Nucleus accumbens (tissue), 56 donors: Measurements from ENCODE around the gene CFAP68.
"Not testable (repeated sequence)": the region's sequence is repeated elsewhere in the genome, so short reads cannot be mapped to it uniquely, and the experiment has no call there.

Experiments
- DNase-seq, 56 donors: peaks; one replicate each; lab custom pipeline; 2025; lab: John Stamatoyannopoulos, UW

Gene CFAP68

DNA sequence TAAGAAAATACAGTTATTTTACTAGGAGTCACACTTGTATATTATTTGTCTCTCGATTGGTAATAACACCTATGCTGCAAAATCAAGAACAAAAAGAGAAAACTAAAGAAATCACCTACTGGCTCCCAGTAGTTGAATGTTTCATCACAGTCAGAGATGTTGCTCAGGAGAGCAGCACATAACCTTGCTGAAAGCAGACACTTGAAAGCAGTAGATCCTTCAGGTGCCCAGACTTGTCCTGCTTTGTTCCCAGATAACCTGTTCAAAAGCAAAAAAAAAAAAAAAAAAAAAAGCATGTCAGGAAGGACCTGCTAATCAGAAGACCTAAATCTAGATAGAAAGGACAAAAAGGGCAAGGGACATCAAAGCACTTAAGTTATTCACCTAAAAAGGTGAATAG lies 9.2 kb upstream of the CFAP68 start:
- no peak for DNase-seq

DNA sequence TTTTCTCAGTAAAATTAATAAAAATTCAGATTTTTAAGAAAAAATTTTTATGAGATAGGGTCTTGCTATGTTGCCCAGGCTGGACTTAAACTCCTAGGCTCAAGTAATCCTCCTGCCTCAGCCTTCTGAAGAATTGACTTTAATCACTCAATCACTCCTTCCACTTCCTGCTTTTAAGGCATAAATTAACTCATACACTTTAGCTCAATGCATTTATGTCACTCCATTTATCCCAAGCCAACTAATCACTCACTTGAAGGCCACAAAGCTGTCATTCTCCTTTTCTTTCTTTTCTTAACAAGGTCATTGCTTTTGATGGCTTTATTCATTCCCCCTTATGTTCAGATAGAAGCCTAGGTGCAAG lies 8.8 kb upstream of the CFAP68 start:
- DNase-seq: no peak

DNA sequence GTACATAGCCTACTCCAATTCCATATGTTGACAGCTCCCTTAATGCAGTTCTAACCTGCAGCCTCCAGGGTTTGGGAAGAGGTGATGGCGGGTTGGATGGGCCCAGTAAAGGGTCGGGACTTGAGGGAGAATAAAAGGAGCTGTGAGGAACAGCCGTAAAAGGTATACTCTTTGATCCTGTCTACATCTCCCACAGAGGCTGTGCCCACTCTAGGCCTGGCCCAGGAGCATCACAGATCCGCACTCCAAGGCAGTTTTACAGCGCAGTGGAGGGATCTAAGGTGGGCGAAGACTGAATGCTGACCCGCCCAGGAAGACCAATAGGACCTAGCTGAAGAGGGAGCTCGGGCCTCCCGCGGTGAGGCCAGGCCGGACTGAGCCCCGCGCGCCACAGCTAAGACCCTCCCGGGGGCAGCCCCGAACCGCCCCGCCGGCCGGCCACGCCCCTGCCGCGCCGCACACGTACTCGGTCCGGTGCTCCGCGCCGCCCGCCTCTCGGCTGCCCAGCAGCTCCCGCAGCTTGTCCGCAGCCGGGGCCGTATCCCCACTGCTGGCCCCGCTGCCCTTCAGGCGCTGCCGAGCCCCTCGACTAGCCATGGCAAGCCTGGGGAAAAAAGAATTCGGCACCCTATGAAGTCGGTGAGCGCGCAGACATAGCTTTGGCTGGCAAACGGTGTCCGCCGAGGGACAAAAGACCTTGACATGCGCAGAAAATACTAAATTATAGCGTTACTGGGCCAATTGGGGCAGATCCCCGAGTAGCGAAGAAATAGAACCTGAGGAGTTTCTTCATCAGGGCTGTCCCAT lies 8.3 kb upstream of the CFAP68 start, which contains the start of gene ALG9:
TSS of gene ALG9 (minus strand) at position 696 of the 807 bp plus-strand sequence. CDS start at position 597, 99 bp downstream.
- DNase-seq: peak in 54 of 56 donors; percentile 13 to 89 (median 71)

DNA sequence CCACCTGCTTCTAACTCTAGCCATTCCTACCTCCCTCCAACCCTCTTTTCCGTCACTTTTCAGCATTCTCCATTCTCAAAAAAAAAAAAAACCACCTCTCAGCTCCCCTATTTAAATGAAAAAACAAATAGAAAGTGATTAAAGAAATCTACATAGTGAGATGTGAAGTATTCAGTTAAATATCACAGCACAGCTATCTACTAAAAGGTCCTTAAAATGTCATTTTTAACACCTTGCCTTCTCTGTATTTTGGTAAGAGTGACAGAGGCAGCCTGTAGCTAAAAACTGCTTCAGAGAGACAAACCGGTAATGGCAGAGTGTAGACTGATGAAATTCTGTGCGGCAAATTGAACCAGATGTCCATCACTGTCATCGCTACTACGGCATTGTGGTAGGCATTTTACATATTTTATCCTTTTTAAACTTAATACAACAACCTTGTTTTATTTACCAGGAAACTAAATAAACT lies 7.6 kb upstream of the CFAP68 start:
- no peak for DNase-seq

DNA sequence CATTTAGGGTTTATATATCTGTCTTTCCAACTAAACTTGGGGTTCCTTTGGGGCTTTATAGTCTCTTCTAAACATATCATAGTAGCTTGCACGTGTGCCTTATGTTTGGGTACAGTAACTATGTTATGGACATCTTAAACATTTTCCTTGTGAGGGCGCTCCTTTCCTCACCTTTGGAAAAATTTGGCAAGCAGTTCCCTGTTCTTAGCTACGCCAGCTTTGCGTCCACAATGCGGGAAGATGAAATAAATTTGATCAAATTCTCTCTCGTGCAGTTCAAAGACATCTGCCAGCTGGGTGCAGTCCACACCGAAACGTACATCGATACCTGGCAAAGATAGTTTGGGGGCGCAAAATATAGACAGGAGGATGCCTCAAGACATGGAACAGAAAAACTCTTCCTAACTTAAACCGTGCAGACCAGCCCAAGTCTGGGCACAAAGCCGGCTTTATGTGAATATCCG lies 924 bp upstream of the CFAP68 start:
- peak in 5 of 56 donors; percentile 32 to 45 (median 38) for DNase-seq

DNA sequence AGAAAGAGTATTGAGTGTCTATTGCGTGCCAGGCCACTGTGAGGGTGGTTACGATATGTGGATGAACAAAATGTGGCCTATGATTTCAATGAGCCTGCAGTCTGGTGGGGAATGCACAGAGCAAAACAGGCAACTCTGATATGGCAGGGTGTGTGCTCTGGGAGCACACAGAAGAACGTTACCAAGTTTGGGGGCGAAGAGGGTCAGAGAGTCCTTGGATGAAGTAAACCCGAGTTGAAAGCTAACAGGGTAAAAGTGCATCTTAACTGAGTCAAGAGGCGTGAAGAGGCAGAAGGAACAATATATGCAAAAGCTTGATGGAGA lies 258 bp downstream of the CFAP68 start:
- no peak for DNase-seq

DNA sequence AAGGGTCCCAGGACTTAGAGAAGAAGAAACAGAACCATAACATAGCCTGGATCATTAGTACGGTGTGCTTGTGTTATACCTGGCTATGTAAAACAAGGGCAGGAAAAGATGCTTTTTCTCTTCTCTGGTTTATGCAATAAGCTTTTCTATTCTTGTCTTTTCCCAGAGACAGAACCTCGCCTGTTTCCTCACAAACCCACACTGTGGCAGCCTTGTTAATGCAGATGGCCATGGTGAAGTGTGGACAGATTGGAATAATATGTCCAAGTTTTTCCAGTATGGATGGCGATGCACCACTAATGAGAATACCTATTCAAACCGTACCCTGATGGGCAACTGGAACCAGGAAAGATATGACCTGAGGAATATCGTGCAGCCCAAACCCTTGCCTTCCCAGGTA lies 2.9 kb downstream of the CFAP68 start:
- peak in 2 of 56 donors; percentile 1 to 2 for DNase-seq

DNA sequence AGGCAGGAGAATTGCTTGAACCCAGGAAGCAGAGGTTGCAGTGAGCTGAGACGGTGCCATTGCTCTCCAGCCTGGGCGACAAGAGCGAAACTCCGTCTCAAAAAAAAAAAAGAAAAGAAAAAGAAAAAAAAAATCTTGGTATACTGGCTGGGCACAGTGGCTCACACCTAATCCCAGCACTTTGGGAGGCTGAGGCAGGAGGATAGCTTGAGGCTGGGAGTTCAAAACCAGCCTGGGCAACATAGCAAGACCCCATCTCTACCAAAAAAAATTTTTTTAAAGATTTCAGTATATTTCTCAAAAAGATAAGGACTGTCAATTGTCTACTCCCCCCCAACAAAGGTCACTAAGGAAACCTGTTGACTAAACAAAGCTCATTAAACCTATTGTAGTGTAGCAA lies 5.7 kb downstream of the CFAP68 start:
- not testable (repeated sequence) for DNase-seq

DNA sequence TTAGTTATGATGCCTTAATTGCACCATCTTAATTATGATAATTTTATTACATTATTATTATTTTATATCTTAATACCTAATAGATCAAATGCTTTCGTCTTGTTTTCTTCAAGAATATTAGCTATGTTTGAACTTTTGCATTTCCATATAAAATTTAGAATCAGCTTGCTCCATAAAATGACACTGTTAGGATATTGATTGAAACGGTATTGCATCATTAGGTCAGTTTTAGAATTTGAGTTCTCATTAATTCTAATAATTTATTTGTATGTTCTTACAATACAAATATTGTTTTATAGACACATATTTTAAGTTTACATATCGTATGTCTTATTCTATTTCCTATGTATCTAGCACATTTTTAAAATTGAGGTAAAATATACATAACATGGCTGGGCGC lies 6.7 kb downstream of the CFAP68 start:
- DNase-seq: no peak

DNA sequence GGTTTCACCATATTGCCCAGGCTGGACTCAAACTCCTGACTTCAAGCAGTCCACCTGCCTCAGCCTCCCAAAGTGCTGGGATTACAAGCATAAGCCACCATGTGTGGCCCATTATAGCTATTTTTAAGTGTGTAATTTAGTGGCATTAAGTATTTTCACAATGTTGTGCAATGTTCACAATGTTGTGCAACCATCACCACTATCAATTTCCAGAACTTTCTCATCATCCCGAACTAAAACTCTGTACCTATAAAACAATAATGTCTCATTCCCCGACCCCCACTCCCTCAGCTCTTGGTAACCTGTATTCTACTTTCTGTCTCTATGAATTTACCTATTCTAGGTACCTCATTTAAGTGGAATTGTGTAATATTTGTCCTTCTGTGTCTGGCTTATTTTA lies 7.5 kb downstream of the CFAP68 start:
- DNase-seq: no peak

DNA sequence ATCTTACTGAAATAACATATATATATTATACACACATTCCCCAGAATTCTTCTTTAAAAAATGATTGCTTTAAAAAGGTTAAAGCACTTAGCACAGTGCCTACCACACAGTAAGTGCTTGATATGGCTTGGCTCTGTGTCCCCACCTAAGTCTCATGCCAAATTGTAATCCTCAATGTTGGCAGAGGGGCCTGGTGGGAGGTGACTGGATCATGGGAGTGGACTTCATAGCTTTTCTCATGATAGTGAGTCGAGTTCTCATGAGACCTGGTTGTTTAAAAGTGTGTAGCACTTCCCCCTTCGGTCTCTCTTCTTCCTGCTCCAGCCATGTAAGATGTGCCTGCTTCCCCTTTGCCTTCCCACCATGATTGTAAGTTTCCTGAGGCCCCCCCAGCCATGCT lies 26.1 kb downstream of the CFAP68 start:
- DNase-seq: no peak

DNA sequence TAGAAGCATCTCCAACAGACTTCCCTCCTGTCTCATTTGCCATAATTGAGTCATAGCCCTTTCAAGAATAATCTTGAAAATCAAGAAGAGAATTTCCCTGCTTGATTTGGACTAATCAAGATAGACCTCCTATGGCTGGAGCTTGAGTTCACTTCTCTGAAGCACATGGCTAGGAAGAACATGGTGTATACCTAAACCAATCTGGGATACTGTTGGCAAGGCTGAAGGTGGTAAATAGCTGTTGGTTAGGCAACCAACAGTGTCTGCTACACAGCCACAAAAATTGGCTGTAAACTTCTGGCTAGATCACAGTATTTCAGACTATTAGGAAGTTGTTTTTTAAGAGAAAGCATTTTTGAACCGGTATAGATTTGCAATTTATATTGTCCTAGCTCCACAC lies 27.3 kb downstream of the CFAP68 start:
- no peak for DNase-seq

DNA sequence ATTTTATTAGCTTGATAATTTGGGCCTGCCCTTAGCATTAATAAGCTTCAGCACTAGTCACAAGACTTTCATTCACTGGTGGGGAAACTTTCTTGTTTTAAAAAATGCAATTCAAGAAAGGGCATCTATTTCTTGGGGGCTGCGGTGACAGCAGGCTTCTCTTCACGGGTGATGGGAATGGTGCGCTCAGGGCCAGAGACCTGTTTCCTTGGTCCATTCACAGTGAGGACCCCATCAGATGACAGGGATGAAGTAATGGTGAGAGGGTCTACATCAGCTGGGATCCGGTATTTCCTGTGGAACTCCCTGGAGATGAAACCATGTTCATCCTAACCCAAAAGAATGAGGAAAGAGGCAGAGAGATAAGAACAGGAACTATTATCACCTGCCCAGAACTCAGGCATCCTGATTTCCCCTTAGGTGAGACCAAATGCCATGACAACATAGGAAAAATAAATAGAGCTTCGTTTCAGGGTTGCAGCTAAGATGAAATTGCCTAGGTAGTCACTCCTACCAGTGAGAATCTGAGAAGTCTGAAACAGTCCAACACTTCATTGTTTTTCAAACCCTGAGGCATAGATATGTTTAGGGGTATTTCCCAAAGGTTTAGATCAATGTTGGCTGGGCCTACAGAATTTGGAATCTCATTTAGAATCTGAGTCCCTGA lies 29.4 kb downstream of the CFAP68 start:
- peak in 2 of 56 donors; percentile 27 to 58 for DNase-seq

DNA sequence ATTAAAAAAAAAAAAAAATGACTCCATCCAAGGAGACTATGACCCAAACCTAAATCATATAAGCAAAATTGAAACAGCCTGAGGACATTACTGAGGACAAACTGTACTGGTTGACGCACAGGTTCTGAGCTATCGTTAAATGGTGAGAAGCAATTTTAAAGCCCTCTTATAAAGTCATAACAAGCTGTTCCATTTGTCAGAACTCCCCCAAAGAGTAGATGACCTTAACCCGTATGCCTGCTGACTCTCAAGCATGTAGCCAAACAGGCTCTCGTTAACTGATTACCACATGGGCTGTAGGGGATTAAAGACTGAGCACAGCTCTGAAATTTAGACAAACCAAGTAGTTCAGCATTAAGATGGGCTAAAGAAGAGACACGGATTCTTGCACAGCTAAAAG lies 30.0 kb downstream of the CFAP68 start:
- no peak for DNase-seq

DNA sequence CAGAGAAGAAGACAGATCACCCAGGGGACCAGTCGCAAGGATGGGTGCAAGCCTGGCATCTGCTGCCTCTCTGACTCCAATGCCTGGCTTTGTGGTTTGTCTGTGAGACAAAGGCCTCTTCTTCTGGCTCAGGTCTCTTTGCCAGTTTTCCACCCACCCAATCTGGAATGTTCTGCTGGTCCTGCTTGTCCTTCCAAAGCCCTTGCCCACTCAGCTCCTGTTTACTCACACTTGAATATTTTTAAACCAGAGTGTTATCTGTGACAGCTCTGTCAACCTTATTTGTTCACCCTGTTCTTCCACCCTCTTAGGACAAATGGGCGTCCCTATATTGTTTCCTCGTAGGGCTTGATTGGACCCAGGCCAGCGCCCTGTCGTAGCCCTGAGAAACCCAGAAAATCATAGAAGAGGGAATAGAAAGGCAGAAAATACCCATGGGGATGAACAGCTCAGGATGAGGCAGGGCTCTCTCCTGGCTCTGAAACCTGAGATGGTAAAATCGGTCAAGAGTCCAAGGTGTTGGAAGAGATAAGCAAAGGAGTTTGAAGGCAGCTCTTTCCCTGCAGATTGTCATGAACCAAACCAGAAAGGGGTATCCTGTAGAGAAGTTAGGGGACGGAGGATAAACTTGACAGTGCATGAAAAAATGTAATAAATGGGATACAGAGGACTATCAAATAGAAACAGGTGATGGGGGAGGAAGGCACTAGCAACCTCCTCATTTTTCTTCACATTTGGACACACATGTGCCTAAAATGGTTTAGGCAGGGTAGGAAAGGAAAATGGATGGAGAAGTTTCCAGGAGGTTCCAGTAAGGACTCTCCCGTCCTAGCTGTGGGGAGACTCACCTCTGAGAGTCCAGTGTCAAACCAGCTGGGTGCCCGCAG lies 31.6 kb downstream of the CFAP68 start:
- DNase-seq: peak in 53 of 56 donors; percentile 22 to 91 (median 77)

DNA sequence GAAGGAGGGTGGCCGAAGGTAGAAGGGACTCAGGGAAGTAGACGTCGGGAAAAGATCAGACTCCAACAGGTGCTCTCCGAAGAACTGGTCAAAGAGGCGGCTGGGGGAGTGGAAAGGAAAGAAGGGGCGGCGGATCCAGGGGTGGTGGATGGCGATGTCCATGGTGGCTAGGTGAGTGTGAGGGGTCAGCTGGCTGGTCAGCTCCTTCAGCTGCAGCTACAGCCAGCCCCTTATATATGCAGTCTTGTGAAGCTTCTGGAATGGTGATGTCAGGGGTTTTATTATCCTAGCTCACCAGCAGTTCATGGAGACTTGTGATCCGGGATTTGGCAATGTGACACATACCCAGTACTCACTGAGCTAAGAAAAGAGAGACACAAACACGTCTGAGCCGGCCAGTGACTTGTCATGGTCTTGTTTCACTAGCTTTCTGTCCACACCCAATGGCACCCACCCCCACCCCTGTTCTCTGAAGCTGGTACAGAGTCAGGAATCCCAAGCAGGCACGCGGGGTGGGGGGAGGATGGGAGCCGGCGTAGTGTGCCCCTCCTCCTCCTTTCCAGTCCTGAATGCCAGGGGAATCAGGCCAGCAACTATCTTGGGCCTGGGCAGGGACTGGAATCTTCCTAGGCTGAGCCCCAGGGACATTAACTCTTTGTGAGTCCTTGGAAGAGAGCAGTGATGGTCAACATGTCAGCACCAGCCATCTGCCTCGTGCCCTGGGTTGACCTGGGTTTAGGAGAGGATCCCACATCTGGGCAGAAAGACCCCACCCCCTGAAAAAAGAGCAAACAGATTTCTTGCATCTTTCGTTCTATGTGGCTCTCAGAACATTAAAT lies 32.4 kb downstream of the CFAP68 start, which contains the start of gene CRYAB:
TSS of gene CRYAB (minus strand) at position 208 of the 839 bp plus-strand sequence. CDS start at position 162, 46 bp downstream.
- peak; percentile 31 to 99 (median 90) for DNase-seq

DNA sequence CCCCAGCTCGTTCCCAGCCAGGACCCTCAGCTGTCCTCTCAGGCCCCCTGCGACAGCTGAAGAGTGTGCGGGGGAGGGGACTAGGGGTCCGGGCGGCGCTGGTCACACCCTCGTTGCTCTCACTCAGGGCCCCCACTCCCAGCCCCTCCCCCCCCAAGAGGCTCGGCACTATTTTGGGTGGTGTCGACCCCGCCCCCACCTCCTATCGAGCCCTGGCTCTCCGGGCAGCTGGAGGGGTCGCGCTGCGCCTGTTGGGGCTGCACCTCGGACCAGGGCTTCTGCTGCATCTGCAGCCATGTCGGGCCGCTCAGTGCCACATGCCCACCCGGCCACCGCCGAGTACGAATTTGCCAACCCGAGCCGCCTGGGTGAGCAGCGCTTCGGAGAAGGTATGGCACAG lies 33.2 kb downstream of the CFAP68 start, which contains the start of gene HSPB2:
TSS of gene HSPB2 (plus strand) at position 200 of the 400 bp plus-strand sequence. CDS start at position 296, 96 bp downstream.
- peak in 20 of 56 donors; percentile 8 to 75 (median 54) for DNase-seq

DNA sequence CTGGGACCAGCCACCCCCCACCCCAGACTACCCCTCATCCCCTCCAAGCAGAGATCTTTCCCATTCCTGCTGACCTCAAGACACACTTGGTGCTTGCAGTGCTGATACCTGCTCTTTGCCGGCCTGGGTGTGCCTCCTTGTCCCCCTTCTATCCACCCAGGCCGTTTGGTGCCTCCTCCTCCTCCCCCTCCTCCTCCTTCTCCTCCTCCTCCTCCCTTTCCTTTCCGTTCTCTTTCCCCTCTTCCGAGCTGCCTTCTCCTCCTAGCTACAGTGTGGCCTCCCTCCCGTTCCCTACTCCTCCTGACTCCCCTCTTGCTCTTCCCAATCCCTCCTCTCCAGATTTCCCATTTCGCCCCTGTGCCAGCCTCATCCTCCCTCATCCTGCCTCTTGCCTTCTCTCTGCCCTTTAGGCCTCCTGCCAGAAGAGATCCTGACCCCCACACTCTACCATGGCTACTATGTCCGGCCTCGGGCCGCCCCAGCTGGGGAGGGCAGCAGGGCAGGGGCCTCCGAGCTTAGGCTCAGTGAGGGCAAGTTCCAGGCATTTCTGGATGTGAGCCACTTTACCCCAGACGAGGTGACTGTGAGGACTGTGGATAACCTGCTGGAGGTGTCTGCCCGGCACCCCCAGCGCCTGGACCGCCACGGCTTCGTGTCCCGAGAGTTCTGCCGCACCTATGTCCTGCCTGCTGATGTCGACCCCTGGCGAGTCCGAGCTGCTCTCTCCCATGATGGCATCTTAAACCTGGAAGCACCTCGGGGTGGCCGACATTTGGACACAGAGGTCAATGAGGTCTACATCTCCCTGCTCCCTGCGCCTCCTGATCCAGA lies 33.9 kb downstream of the CFAP68 start:
- DNase-seq: peak in 24 of 56 donors; percentile 12 to 78 (median 52)

DNA sequence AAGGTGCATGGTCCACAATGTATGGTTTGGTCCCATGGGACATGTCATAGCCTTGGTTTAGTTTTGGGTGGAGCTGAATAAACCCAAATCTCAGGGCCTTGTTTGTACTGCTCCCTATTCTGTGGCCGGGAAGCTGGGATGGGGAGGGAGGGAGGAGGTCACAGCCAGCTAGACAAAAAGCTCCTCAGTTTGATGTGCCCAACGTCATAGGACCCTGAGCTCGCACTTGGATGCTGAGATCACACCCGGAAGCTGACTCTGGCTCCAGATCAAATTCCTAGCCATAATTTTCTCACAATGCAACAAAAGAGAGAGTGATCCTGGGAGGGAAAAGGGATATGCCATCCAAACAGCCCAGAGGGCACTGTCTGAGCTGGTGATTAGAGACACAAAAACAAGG lies 34.7 kb downstream of the CFAP68 start:
- DNase-seq: peak in 53 of 56 donors; percentile 24 to 89 (median 74)
